K562 (cell line): ENCODE data around the gene ZCCHC14. TPM values are rescaled to one million over a fixed set of nuclear protein-coding genes. Genes with fewer than 3 reads are reported as not detected.

Experiments
- ATF7 ChIP-seq: fragments of 450-650 bp; IDR thresholded peaks from 2 replicates; pipeline ENCODE4 v1.7.1; 2014; ENCODE audit warnings: mild to moderate bottlenecking, moderate library complexity
- BCL6 ChIP-seq: fragments of 250-450 bp; sonication (Bioruptor Pico); IDR thresholded peaks from 2 replicates; pipeline ENCODE4 v1.4.0; 2020
- BCLAF1 ChIP-seq, 2 experiments: fragments of 450-650 bp in 1 of 2; IDR thresholded peaks; 2 replicates each; pipeline ENCODE4 v1.6.1; 2011 to 2017; ENCODE audit warnings: low read depth in 2 of 2, antibody characterized with exemption in 1 of 2, borderline replicate concordance in 1 of 2, low read length in 1 of 2, mild to moderate bottlenecking in 1 of 2, mixed read lengths in 1 of 2; ENCODE audit not compliant: control insufficient read depth in 1 of 2
- E2F4 ChIP-seq: sonication (generic); formaldehyde crosslinking; IDR thresholded peaks from 2 replicates; pipeline ENCODE4 v1.8.0; 2022; ENCODE audit warnings: mild to moderate bottlenecking, low read depth, missing genetic modification reagents
- E4F1 ChIP-seq: fragments of 250-450 bp; sonication (Bioruptor Pico); IDR thresholded peaks from 2 replicates; pipeline ENCODE4 v1.5.0; 2021; ENCODE audit warnings: mild to moderate bottlenecking, borderline replicate concordance
- HDAC3 ChIP-seq: fragments of 450-650 bp; IDR thresholded peaks from 2 replicates; pipeline ENCODE4 v1.6.1; 2018; ENCODE audit warnings: borderline replicate concordance, mild to moderate bottlenecking, moderate library complexity; ENCODE audit not compliant: partially characterized antibody
- HNRNPH1 ChIP-seq: fragments of 200-400 bp; formaldehyde crosslinking; optimal IDR thresholded peaks from 2 replicates; pipeline ENCODE3; 2017; ENCODE audit warnings: low read depth, mild to moderate bottlenecking, low read length, moderate library complexity
- L3MBTL2 ChIP-seq: fragments of 450-650 bp; IDR thresholded peaks from 2 replicates; pipeline ENCODE4 v1.6.1; 2016; ENCODE audit warnings: mild to moderate bottlenecking, moderate library complexity
- NFE2 ChIP-seq: IDR thresholded peaks from 2 replicates; pipeline ENCODE4 v1.6.1; 2014; ENCODE audit warnings: antibody characterized with exemption, low read depth
- OTX1 ChIP-seq: fragments of 450-650 bp; formaldehyde crosslinking; IDR thresholded peaks from 2 replicates; pipeline ENCODE4 v1.4.0; 2022; ENCODE audit warnings: mild to moderate bottlenecking
- PCBP2 ChIP-seq: fragments of 200-400 bp; formaldehyde crosslinking; IDR thresholded peaks from 2 replicates; pipeline ENCODE4 v1.6.1; 2018; ENCODE audit warnings: low read length, low read depth, mild to moderate bottlenecking, moderate library complexity; ENCODE audit not compliant: poor library complexity, severe bottlenecking
- RBM14 ChIP-seq: fragments of 200-400 bp; formaldehyde crosslinking; IDR thresholded peaks from 2 replicates; pipeline ENCODE4 v1.6.1; 2018; ENCODE audit warnings: low read depth, mild to moderate bottlenecking, low read length, moderate library complexity, borderline replicate concordance; ENCODE audit not compliant: insufficient read depth
- ZNF133 ChIP-seq: fragments of 250-450 bp; sonication (Bioruptor Pico); IDR thresholded peaks from 2 replicates; pipeline ENCODE4 v1.4.0; 2020; ENCODE audit warnings: mild to moderate bottlenecking
- ZNF23 ChIP-seq: fragments of 250-450 bp; sonication (Bioruptor Pico); IDR thresholded peaks from 2 replicates; pipeline ENCODE4 v1.4.0; 2020; ENCODE audit warnings: mild to moderate bottlenecking
- ZNF445 ChIP-seq: fragments of 250-450 bp; sonication (Bioruptor Pico); IDR thresholded peaks from 2 replicates; pipeline ENCODE4 v1.4.0; 2020; ENCODE audit warnings: low read depth, mild to moderate bottlenecking, moderate library complexity
- ZNF707 ChIP-seq: fragments of 250-450 bp; sonication (Bioruptor Pico); conservative IDR thresholded peaks from 2 replicates; pipeline ENCODE4 v1.8.0; 2022; ENCODE audit warnings: inconsistent platforms, mild to moderate bottlenecking, moderate library complexity
- polyA plus RNA-seq, 8 experiments: library from polyadenylated mRNA; depleted of rRNA in 4 of 8; stranded (reverse) in 5 of 8; unstranded in 3 of 8; fragments of >200 nt; fragmentation: Nextera tagmentation in 2 of 8; fragmentation: Illumina TruSeq in 1 of 8; extraction: Ambion mirVana in 2 of 8; extraction: Trizol in 1 of 8; gene quantifications; 2 replicates each; pipeline versions ENCODE4 v1.2.1 to v1.2.3, GENCODE V29; 2011 to 2014; ENCODE audit warnings: inconsistent platforms in 1 of 8, missing spikeins in 1 of 8
- total RNA-seq, 7 experiments: library from RNA; depleted of rRNA in 6 of 7; stranded (reverse); fragments of >200 nt in 6 of 7; fragmentation: Illumina TruSeq in 2 of 7; extraction: Trizol in 2 of 7; gene quantifications; 2 replicates each; pipeline versions ENCODE4 v1.2.1 to v1.2.3, GENCODE V29; 2011 to 2021; ENCODE audit warnings: low replicate concordance in 1 of 7

The ZCCHC14 gene
- total and polyA plus RNA-seq, 9 of the 15 experiments (the other 6 are each of a cell fraction or from before 2014, with no cell fraction given): 1.5 to 12.4 (median 2.9) TPM

- TF ChIP-seq BCLAF1 (IDR thresholded peaks at IDR 0.05; ENCODE audit: borderline replicate concordance in 1 of 2, control insufficient read depth in 1 of 2, low read depth in 2 of 2, low read length in 1 of 2) (no peak), HNRNPH1 (no peak), L3MBTL2 (0 out of 2 replicates have a peak, but pooled peaks have one; percentile 8), ZNF23 (CRISPR knock-in tag) (no peak), NFE2 (no peak), RBM14 (peak; percentile 36; the same call in 1 of the 2 replicates), E4F1 (CRISPR knock-in tag) (no peak), ZNF707 (CRISPR knock-in tag) (no peak), ZNF445 (no peak), HDAC3 (no peak), ATF7 (no peak), ZNF133 (CRISPR knock-in tag) (no peak), E2F4 (no peak), PCBP2 (no peak), BCL6 (CRISPR knock-in tag) (no peak), OTX1 (no peak)
These were observed 99.8 kb downstream of the ZCCHC14 start (continued) for GRCh38 chr16:87392821-87393679.
